ENCODE data around the gene PITX2.

DNA sequence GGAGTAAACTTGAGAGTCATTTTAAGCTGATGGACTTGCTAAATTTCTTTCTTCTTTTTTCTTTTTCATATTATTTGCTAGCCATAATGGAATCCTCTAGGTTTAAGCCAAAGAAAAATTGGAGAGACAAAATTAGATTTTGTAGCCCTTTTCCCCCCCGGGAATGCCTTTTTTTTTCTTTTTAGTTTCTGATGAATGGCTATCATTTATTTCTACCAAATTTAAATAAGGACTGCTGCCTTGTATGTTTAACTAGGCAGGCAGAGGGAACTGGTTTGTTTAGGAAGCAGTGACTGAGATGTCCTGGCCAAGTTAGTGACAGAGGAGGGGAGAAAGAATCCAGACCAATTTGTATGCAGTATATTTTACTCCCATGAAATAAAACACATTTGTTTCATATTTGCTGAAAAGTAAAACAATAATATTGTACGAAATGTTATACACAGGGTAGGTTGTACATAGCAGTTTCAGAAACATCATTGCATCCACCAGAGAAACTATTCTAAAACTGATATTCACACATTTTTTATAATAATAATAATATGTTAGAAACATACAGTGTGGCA, 5.7 kb downstream of the PITX2 start:
- TF ChIP-seq, protein P1, sequence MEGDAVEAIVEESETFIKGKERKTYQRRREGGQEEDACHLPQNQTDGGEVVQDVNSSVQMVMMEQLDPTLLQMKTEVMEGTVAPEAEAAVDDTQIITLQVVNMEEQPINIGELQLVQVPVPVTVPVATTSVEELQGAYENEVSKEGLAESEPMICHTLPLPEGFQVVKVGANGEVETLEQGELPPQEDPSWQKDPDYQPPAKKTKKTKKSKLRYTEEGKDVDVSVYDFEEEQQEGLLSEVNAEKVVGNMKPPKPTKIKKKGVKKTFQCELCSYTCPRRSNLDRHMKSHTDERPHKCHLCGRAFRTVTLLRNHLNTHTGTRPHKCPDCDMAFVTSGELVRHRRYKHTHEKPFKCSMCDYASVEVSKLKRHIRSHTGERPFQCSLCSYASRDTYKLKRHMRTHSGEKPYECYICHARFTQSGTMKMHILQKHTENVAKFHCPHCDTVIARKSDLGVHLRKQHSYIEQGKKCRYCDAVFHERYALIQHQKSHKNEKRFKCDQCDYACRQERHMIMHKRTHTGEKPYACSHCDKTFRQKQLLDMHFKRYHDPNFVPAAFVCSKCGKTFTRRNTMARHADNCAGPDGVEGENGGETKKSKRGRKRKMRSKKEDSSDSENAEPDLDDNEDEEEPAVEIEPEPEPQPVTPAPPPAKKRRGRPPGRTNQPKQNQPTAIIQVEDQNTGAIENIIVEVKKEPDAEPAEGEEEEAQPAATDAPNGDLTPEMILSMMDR (optimal IDR thresholded peaks at IDR 0.05 in 1 of 3, IDR thresholded peaks at IDR 0.05 in 1 of 3, conservative IDR thresholded peaks at IDR 0.05 in 1 of 3; ENCODE audit: extremely low read depth in 1 of 3, insufficient read depth in 2 of 3, low read length in 3 of 3): no peak
- no peak for TF ChIP-seq EZH2 (IDR thresholded peaks at IDR 0.05; ENCODE audit: low read length)

Measured in keratinocyte (primary cell).